HepG2 (cell line): Measurements from ENCODE around the gene SLC26A9.

ENCODE experiments used
- CTCF ChIP-seq: sonication (generic); formaldehyde crosslinking; IDR thresholded peaks from 2 replicates; pipeline ENCODE4 v1.5.0; 2020; ENCODE audit warnings: mild to moderate bottlenecking, missing genetic modification reagents, moderate library complexity
- MLX ChIP-seq: IDR thresholded peaks from 2 replicates; pipeline ENCODE4 v1.6.1; 2016
- POLR2A ChIP-seq, 2 experiments: IDR thresholded peaks; 2 replicates each; pipeline ENCODE4 v1.6.1; 2011; ENCODE audit warnings: low read depth in 2 of 2, low read length in 2 of 2, mild to moderate bottlenecking in 1 of 2, moderate library complexity in 1 of 2; ENCODE audit not compliant: insufficient read depth in 1 of 2
- ZBTB20 ChIP-seq: sonication (generic); formaldehyde crosslinking; IDR thresholded peaks from 2 replicates; pipeline ENCODE4 v1.8.1; 2023; ENCODE audit warnings: missing genetic modification reagents, low read depth, mild to moderate bottlenecking, borderline replicate concordance
- ZIK1 ChIP-seq: sonication (generic); formaldehyde crosslinking; IDR thresholded peaks from 2 replicates; pipeline ENCODE4 v1.5.0; 2020; ENCODE audit warnings: mild to moderate bottlenecking, low read depth, missing genetic modification reagents, borderline replicate concordance
- ZNF598 ChIP-seq: sonication (generic); formaldehyde crosslinking; IDR thresholded peaks from 2 replicates; pipeline ENCODE4 v1.5.1; 2020; ENCODE audit warnings: mild to moderate bottlenecking, missing genetic modification reagents, borderline replicate concordance
- ZSCAN20 ChIP-seq: sonication (generic); formaldehyde crosslinking; IDR thresholded peaks from 2 replicates; pipeline ENCODE4 v1.4.0; 2020; ENCODE audit warnings: missing genetic modification reagents, mild to moderate bottlenecking, borderline replicate concordance

- TF ChIP-seq ZBTB20 (CRISPR knock-in tag): no peak
- no peak for TF ChIP-seq ZIK1 (CRISPR knock-in tag)
- no peak for TF ChIP-seq ZNF598 (CRISPR knock-in tag)
- no peak for TF ChIP-seq CTCF
- no peak for TF ChIP-seq MLX (CRISPR knock-in tag)
- no peak for TF ChIP-seq POLR2A (IDR thresholded peaks at IDR 0.05; ENCODE audit: insufficient read depth in 1 of 2, low read depth in 2 of 2, low read length in 2 of 2)
- TF ChIP-seq ZSCAN20 (CRISPR knock-in tag): no peak
Measured at GRCh38 chr1:205883792-205884191, 59.5 kb downstream of the SLC26A9 start.
